ENCODE results near the gene BTBD10.

GRCh38 chr11:13438291-13438690, 24.7 kb downstream of the BTBD10 start:
- no peak for TF ChIP-seq CTCF (IDR thresholded peaks at IDR 0.05)
- TF ChIP-seq POLR2A (IDR thresholded peaks at IDR 0.05), result no peak

Data from Peyer's patch (tissue), 4 donors.